Pancreas (tissue), 10 donors: Measurements from ENCODE around the gene RET. TPM values are rescaled to one million over a fixed set of nuclear protein-coding genes. Genes with fewer than 3 reads are reported as not detected.

Source experiments
- ATAC-seq, 4 donors: fragments of 200-7000 bp; cut with Tn5 transposase; one replicate each; pipeline versions ENCODE4 v1.8.0 to v1.9.1; 2020; ENCODE audit warnings: mild to moderate bottlenecking in 4 of 4, moderate library complexity in 4 of 4
- DNase-seq, 6 donors: peaks; one replicate each; pipeline ENCODE4 v3.0.0-alpha.2; 2020
- FAIRE-seq: peaks from 2 replicates; lab custom pipeline; 2012; peaks lifted over from hg19 to GRCh38; lab: Jason Lieb, UNC
- H3K27ac ChIP-seq, 4 donors: fragments of 200-600 bp; sonication (generic); 1 replicate in 3 of 4; 2 replicates in 1 of 4; pipeline versions ENCODE4 v1.5.0 to v1.8.0; 2020
- H3K27me3 ChIP-seq, 4 donors: fragments of 200-600 bp; one replicate each; pipeline ENCODE4 v1.8.0; 2021
- H3K36me3 ChIP-seq, 3 donors: fragments of 200-600 bp; sonication (generic) in 1 of 3; one replicate each; pipeline versions ENCODE4 v1.5.0 to v1.8.0; 2020 to 2021
- H3K4me1 ChIP-seq, 3 donors: fragments of 200-600 bp; one replicate each; pipeline ENCODE4 v1.8.0; 2021
- H3K4me3 ChIP-seq, 4 donors: fragments of 200-600 bp; sonication (generic) in 2 of 4; one replicate each; pipeline versions ENCODE4 v1.5.0 to v1.8.0; 2020 to 2021
- H3K9me3 ChIP-seq, 4 donors: fragments of 200-600 bp; one replicate each; pipeline ENCODE4 v1.8.0; 2021
- CTCF ChIP-seq, 4 donors: fragments of 200-600 bp; sonication (generic) in 3 of 4; IDR thresholded peaks; one replicate each; pipeline versions ENCODE4 v1.5.0 to v1.8.0; 2021; ENCODE audit warnings: antibody characterized with exemption in 4 of 4
- WGBS, 2 donors: extraction: QIAGEN DNeasy Blood & Tissue Kit; methylation state at CpG; one replicate each; pipeline ENCODE4 v1.1.7; 2013; 5-methylcytosine and 5-hydroxymethylcytosine counted together
- intact Hi-C, 3 donors: fragments of 100-400 bp; cut with DNase I; formaldehyde crosslinking; loops; one replicate each; pipeline versions ENCODE4 v1.11.1 to v1.14.2; 2022
- polyA plus RNA-seq, 2 donors: library from polyadenylated mRNA; stranded (reverse); fragments of 200-250 nt; gene quantifications; one replicate each; pipeline ENCODE4 v1.2.3, GENCODE V29; 2013
- total RNA-seq, 6 donors: library from RNA; stranded (reverse); fragmentation: NEBNext Ultra II Directional in 4 of 6; extraction: Animal tissue kit (Norgen Biotek cat#: 25700) in 4 of 6; gene quantifications; one replicate each; pipeline versions ENCODE4 v1.2.1 to v1.2.4, GENCODE V29; 2021 to 2023
- donor health status: healthy with polysubstance abuse.
- donor health status: DM: no; HTN: no; CAD: no; lungs with moderate emphysema.
- donor health status: DM: no; HTN: no; CAD: no.
- donor health status: control.
- donor health status: control.
- donor health status: Bipolar disorder and iron deficiency.
- donor health status: DM: yes; HTN: yes; CAD: no.
- donor health status: DM: no; HTN: no; CAD: no.
- donor health status: DM: no; HTN: no; CAD: no.
- donor health status: DM: yes; HTN: yes; CAD: no.

Gene RET
- total and polyA plus RNA-seq, 8 donors, result 0.32 to 4.4 (median 0.83) TPM

- Histone ChIP-seq H3K4me3 (no peak overlapping the region), H3K9me3 (no peaks in the 10 kb centered on the region), H3K4me1 (peaks cover 0 to 8% (median 6%) of the 10 kb centered on the region in 3 donors), H3K27me3 (no peaks in the 10 kb centered on the region), H3K27ac (no peak overlapping the region), H3K36me3 (no peaks in the 10 kb centered on the region)
- FAIRE-seq (no peak), DNase-seq (no peak), ATAC-seq (no peak)
- intact Hi-C loops, result no loop called here
- 54 to 66% methylated on average over 10 of the region's 10 CpGs for WGBS, 2 donors
- TF ChIP-seq CTCF (IDR thresholded peaks at IDR 0.05), result peak in 1 of 4 donors; percentile 9
These were observed 2.1 kb downstream of the RET start for GRCh38 chr10:43078986-43079273.

- Histone ChIP-seq H3K4me3 (no peak overlapping the region), H3K27ac (no peak overlapping the region), H3K36me3 (no peaks in the 10 kb centered on the region), H3K9me3 (no peaks in the 10 kb centered on the region), H3K4me1 (peaks cover 0 to 8% (median 6%) of the 10 kb centered on the region in 3 donors), H3K27me3 (no peaks in the 10 kb centered on the region)
- WGBS, 2 donors, result 80% methylated on average over 3 of the region's 3 CpGs
- no peak for FAIRE-seq
- TF ChIP-seq CTCF (IDR thresholded peaks at IDR 0.05), result no peak
- ATAC-seq, result no peak
- no peak for DNase-seq
- intact Hi-C loops, result no loop called here
These were observed 3.0 kb downstream of the RET start for GRCh38 chr10:43079856-43080255.

- DNase-seq (peak; percentile 68 to 91 (median 78)), FAIRE-seq (no peak), ATAC-seq (peak; percentile 80 to 95 (median 86))
- no peaks in the 10 kb centered on the region for H3K9me3 ChIP-seq
- no peaks in the 10 kb centered on the region for H3K36me3 ChIP-seq
- WGBS, 2 donors, result 33 to 40% methylated on average over 4 of the region's 4 CpGs
- H3K4me1 ChIP-seq, result peaks cover 0 to 8% (median 6%) of the 10 kb centered on the region in 3 donors
- intact Hi-C loops, result no loop called here
- no peak for TF ChIP-seq CTCF (IDR thresholded peaks at IDR 0.05)
- no peak overlapping the region for H3K4me3 ChIP-seq
- no peaks in the 10 kb centered on the region for H3K27me3 ChIP-seq
- H3K27ac ChIP-seq, result peak overlapping the region in 1 of 4 donors; percentile 23
These were observed 5.2 kb downstream of the RET start for GRCh38 chr10:43082087-43082486.

GRCh38 chr10:43082746-43083145 lies 5.9 kb downstream of the RET start:
- H3K4me1 ChIP-seq, result peaks cover 0 to 8% (median 6%) of the 10 kb centered on the region in 3 donors
- 63 to 65% methylated on average over 7 of the region's 7 CpGs for WGBS, 2 donors
- DNase-seq (peak in 1 of 6 donors; percentile 53), FAIRE-seq (no peak), ATAC-seq (peak in 3 of 4 donors; percentile 12 to 19 (median 15))
- intact Hi-C loops, result no loop called here
- no peaks in the 10 kb centered on the region for H3K27me3 ChIP-seq
- no peak overlapping the region for H3K27ac ChIP-seq
- TF ChIP-seq CTCF (IDR thresholded peaks at IDR 0.05), result no peak
- no peak overlapping the region for H3K4me3 ChIP-seq
- no peaks in the 10 kb centered on the region for H3K36me3 ChIP-seq
- H3K9me3 ChIP-seq, result no peaks in the 10 kb centered on the region

- WGBS, 2 donors, result 68 to 75% methylated on average over 5 of the region's 5 CpGs
- DNase-seq (no peak), ATAC-seq (peak in 1 of 4 donors; percentile 15), FAIRE-seq (no peak)
- Histone ChIP-seq H3K4me1 (peaks cover 0 to 8% (median 6%) of the 10 kb centered on the region in 3 donors), H3K9me3 (no peaks in the 10 kb centered on the region), H3K4me3 (no peak overlapping the region), H3K27ac (no peak overlapping the region), H3K36me3 (no peaks in the 10 kb centered on the region), H3K27me3 (no peaks in the 10 kb centered on the region)
- intact Hi-C loops, result no loop called here
- TF ChIP-seq CTCF (IDR thresholded peaks at IDR 0.05), result no peak
These were observed 6.9 kb downstream of the RET start for GRCh38 chr10:43083764-43084163.
